Measurements from ENCODE around the gene XYLT2.

XYLT2 gene

DNA sequence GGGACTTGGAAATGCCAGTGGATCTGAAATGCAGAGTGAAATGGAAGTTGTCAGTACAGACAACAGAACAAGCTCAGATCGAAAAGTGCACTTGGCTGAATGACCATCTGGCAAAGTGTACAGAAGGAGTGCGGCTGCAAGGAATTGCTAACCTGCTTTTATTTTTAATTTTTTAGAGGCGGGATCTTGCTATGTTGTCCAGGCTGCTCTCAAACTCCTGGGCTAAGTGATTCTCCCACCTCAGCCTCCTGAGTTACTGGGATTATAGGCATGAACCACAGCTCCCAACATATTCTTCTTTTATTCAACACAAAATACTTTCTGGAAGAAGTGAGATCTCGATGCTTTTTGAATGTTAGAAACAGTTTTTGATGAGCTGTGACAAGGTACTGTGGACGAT is 47.8 kb downstream of the XYLT2 start:
- TF ChIP-seq EZH2phosphoT487 (IDR thresholded peaks at IDR 0.05; ENCODE audit: borderline replicate concordance): no peak
- TF ChIP-seq, protein P1, sequence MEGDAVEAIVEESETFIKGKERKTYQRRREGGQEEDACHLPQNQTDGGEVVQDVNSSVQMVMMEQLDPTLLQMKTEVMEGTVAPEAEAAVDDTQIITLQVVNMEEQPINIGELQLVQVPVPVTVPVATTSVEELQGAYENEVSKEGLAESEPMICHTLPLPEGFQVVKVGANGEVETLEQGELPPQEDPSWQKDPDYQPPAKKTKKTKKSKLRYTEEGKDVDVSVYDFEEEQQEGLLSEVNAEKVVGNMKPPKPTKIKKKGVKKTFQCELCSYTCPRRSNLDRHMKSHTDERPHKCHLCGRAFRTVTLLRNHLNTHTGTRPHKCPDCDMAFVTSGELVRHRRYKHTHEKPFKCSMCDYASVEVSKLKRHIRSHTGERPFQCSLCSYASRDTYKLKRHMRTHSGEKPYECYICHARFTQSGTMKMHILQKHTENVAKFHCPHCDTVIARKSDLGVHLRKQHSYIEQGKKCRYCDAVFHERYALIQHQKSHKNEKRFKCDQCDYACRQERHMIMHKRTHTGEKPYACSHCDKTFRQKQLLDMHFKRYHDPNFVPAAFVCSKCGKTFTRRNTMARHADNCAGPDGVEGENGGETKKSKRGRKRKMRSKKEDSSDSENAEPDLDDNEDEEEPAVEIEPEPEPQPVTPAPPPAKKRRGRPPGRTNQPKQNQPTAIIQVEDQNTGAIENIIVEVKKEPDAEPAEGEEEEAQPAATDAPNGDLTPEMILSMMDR (conservative IDR thresholded peaks at IDR 0.05; ENCODE audit: low read length): no peak
- H3K9ac ChIP-seq (ENCODE audit: low read depth, low read length, poor library complexity, severe bottlenecking): peak overlapping the region; percentile 5
- H3K9me2 ChIP-seq (replicated peaks; ENCODE audit: low read depth, low read length): no peaks in the 10 kb centered on the region
- peaks cover 45% of the 10 kb centered on the region for H4K20me1 ChIP-seq (ENCODE audit: insufficient read depth, low read length, poor library complexity, severe bottlenecking)
- H3K27me3 ChIP-seq (ENCODE audit: insufficient read depth, low read length, poor library complexity, severe bottlenecking): no peaks in the 10 kb centered on the region
- no peaks in the 10 kb centered on the region for H3F3A ChIP-seq (ENCODE audit: low read depth)
- no peaks in the 10 kb centered on the region for H3K9me3 ChIP-seq (ENCODE audit: insufficient read depth, low read depth, low read length)
- no peak overlapping the region for H2AFZ ChIP-seq (ENCODE audit: low read length)
- peaks cover 58% of the 10 kb centered on the region; the same call in 1 of the 2 replicates for H3K36me3 ChIP-seq (ENCODE audit: insufficient read depth, low read length)
- H3K4me2 ChIP-seq (ENCODE audit: low read depth, low read length, poor library complexity, severe bottlenecking): peak overlapping the region; percentile 96
- peaks cover 54% of the 10 kb centered on the region for H3K79me2 ChIP-seq (ENCODE audit: insufficient read depth, low read length)
- peaks cover 25% of the 10 kb centered on the region for H3K4me1 ChIP-seq (ENCODE audit: insufficient read depth, low read length, poor library complexity, severe bottlenecking)
- no peak overlapping the region for H3K4me3 ChIP-seq (ENCODE audit: low read length, poor library complexity, severe bottlenecking)

DNA sequence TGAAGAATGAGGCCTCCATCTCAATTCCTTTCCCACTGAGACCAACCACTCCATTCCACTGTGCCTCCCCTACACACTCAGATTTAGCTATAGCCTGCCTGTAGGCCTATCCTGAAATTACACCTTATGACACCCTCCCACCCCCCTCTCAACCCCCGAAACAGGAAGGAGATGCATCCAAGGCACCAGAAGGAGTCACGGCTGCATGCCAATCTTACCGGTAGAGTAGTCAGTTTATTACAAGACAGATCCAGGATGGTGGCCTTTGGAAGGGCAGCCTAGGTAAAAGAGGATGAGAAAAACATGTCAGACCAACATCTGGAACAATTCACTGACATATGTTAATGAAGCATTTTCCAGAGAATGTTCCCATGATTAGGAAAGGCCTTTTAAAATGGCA is 48.8 kb downstream of the XYLT2 start:
- TF ChIP-seq, protein P1 (conservative IDR thresholded peaks at IDR 0.05; ENCODE audit: low read length): no peak
- TF ChIP-seq EZH2phosphoT487 (IDR thresholded peaks at IDR 0.05; ENCODE audit: borderline replicate concordance): no peak
- no peaks in the 10 kb centered on the region for H3K9me3 ChIP-seq (ENCODE audit: insufficient read depth, low read depth, low read length)
- H3F3A ChIP-seq (ENCODE audit: low read depth): no peaks in the 10 kb centered on the region
- peaks cover 48% of the 10 kb centered on the region; the same call in 1 of the 2 replicates for H3K36me3 ChIP-seq (ENCODE audit: insufficient read depth, low read length)
- H3K27me3 ChIP-seq (ENCODE audit: insufficient read depth, low read length, poor library complexity, severe bottlenecking): no peaks in the 10 kb centered on the region
- H3K9ac ChIP-seq (ENCODE audit: low read depth, low read length, poor library complexity, severe bottlenecking): peak overlapping the region; percentile 98
- peak overlapping the region; percentile 98 for H3K4me3 ChIP-seq (ENCODE audit: low read length, poor library complexity, severe bottlenecking)
- peaks cover 25% of the 10 kb centered on the region for H3K4me1 ChIP-seq (ENCODE audit: insufficient read depth, low read length, poor library complexity, severe bottlenecking)
- no peaks in the 10 kb centered on the region for H3K9me2 ChIP-seq (replicated peaks; ENCODE audit: low read depth, low read length)
- peaks cover 45% of the 10 kb centered on the region for H4K20me1 ChIP-seq (ENCODE audit: insufficient read depth, low read length, poor library complexity, severe bottlenecking)
- peaks cover 54% of the 10 kb centered on the region for H3K79me2 ChIP-seq (ENCODE audit: insufficient read depth, low read length)
- no peak overlapping the region for H2AFZ ChIP-seq (ENCODE audit: low read length)
- peak overlapping the region; percentile 96 for H3K4me2 ChIP-seq (ENCODE audit: low read depth, low read length, poor library complexity, severe bottlenecking)

DNA sequence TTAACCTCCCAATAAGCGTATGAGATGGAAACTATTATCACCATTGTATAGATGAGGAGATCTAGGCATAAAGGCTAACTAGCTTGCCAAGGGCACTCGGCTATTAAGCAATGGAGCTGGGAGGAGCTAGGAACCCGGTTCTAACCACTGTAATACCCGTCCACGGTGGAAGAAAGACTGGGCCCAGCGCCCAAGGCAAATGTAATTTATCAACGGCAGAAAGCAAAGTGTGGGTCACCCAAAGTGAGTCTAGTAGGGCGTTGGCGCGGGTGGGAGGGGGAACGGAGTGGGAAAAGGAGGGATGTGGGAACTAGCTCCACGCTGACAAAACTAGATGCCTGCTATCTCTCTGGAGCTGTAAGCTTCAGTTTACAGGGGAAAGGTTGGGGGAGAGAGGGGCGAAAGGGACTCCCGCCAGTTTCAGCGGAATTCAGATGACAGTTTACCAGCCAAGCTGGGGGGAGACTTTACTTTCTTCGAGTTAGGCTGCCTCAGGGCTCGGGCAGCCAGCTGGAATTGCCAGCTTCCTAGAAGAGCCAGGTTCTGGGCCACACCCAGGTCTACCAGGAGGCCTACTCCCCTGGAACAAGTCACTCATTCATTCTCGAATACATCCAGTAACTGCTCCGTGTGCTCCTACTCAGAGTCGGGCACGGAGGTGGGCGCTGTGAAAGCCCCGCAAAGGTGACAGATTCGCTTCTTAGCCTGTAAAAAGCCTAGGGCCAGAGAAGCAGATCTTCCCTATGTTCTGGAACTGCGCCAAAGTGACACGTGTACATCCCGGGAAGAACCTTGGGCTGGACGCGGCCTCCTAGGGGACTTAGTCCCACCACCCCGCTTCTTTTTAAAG is 50.6 kb downstream of the XYLT2 start:
- Histone ChIP-seq H3K79me2 (ENCODE audit: insufficient read depth, low read length) (peaks cover 54% of the 10 kb centered on the region), H3K27me3 (ENCODE audit: insufficient read depth, low read length, poor library complexity, severe bottlenecking) (no peaks in the 10 kb centered on the region), H3F3A (ENCODE audit: low read depth) (no peaks in the 10 kb centered on the region), H3K9ac (ENCODE audit: low read depth, low read length, poor library complexity, severe bottlenecking) (peak overlapping the region; percentile 98), H3K36me3 (ENCODE audit: insufficient read depth, low read length) (peaks cover 35% of the 10 kb centered on the region; the same call in 1 of the 2 replicates), H2AFZ (ENCODE audit: low read length) (peak overlapping the region; percentile 59; the same call in 1 of the 2 replicates), H4K20me1 (ENCODE audit: insufficient read depth, low read length, poor library complexity, severe bottlenecking) (peaks cover 45% of the 10 kb centered on the region), H3K4me1 (ENCODE audit: insufficient read depth, low read length, poor library complexity, severe bottlenecking) (peaks cover 25% of the 10 kb centered on the region), H3K9me3 (ENCODE audit: insufficient read depth, low read depth, low read length) (no peaks in the 10 kb centered on the region), H3K4me3 (ENCODE audit: low read length, poor library complexity, severe bottlenecking) (peak overlapping the region; percentile 98), H3K4me2 (ENCODE audit: low read depth, low read length, poor library complexity, severe bottlenecking) (peak overlapping the region; percentile 96), H3K9me2 (replicated peaks; ENCODE audit: low read depth, low read length) (no peaks in the 10 kb centered on the region)
- no peak for TF ChIP-seq EZH2phosphoT487 (IDR thresholded peaks at IDR 0.05; ENCODE audit: borderline replicate concordance)
- TF ChIP-seq, protein P1 (conservative IDR thresholded peaks at IDR 0.05; ENCODE audit: low read length): no peak

Measured in Loucy (cell line).